Bronchial epithelial cell (primary cell): ENCODE measurements around the gene ZNF135. TPM values are rescaled to one million over a fixed set of nuclear protein-coding genes. Genes with fewer than 3 reads are reported as not detected.

ENCODE experiments used
- DNase-seq: peaks from one replicate; pipeline ENCODE4 v3.0.0-alpha.2; 2010; ENCODE audit warnings: low read depth
- FAIRE-seq: peaks from 2 replicates; lab custom pipeline; 2011; peaks lifted over from hg19 to GRCh38; lab: Jason Lieb, UNC
- H3K27me3 ChIP-seq: 2 replicates; pipeline ENCODE4 v1.5.1; 2011; ENCODE audit warnings: low read length; ENCODE audit not compliant: control insufficient read depth, insufficient read depth
- H3K36me3 ChIP-seq: 2 replicates; pipeline ENCODE4 v1.5.1; 2011; ENCODE audit warnings: low read length; ENCODE audit not compliant: control insufficient read depth, insufficient read depth
- H3K4me3 ChIP-seq: 2 replicates; pipeline ENCODE4 v1.5.1; 2011; ENCODE audit warnings: mild to moderate bottlenecking, low read depth, low read length, control low read depth
- CTCF ChIP-seq: IDR thresholded peaks from 2 replicates; pipeline ENCODE4 v1.5.1; 2011; ENCODE audit warnings: mild to moderate bottlenecking, moderate library complexity, low read length, control low read depth, inconsistent platforms; ENCODE audit not compliant: insufficient read depth, severe bottlenecking
- total RNA-seq: library from RNA; depleted of rRNA; stranded (reverse); fragments of >200 nt; gene quantifications from 2 replicates; pipeline ENCODE4 v1.2.1, GENCODE V29; 2014

Gene ZNF135
- total RNA-seq, 1 donor from 2014 or later = 1.6 TPM

DNA sequence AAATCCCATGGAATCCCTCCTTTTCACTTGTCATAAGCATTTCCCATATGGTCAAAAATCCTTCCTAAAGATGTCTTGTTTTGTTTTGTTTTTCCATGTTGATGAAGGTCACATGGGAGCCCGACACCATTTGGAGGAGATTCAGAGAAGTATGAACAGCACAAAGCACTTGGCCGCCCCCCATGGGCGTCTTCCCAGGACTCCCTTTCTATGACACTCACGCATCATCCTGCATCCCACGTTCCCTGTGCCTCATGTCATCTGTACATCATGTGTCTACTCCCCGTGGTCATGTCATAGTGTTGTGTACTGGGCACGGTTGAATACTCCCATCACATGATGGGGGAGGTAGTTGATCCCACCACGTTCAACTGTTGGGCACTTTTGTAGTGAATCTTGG, 23.2 kb upstream of the ZNF135 start:
- Histone ChIP-seq H3K36me3 (no peaks in the 10 kb centered on the region), H3K27me3 (no peaks in the 10 kb centered on the region), H3K4me3 (no peak overlapping the region)
- FAIRE-seq (peak; percentile 47), DNase-seq (no peak)
- TF ChIP-seq CTCF = no peak

- no peak overlapping the region for H3K4me3 ChIP-seq
- H3K27me3 ChIP-seq = no peaks in the 10 kb centered on the region
These were observed 21.0 kb upstream of the ZNF135 start for GRCh38 chr19:58037927-58038687.

DNA sequence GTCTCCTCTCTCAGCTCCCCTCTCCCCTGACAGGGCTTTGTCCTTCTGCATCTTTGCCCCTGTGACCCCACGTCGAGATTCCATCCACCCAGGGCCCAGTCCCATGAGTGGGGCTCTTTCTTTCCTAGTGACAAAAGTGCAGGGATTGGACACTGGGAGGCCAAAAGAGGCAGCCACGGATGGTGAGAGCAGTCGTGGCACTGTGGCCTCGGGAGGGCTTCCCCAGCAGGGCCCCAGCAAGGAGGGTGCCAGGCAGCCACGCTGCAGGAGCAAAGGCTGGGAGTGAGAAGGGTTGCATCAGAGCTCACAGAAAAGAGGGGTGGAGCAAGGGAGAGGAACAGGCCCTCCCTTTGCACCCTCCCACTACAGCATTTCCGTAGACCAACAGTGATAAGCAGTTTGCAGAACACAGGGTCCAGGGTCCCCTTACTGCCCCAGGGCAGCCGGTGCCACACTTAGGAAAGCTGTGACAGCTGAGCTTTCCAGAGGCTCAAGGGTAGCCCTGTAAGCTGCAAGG, 20.3 kb upstream of the ZNF135 start:
- Histone ChIP-seq H3K4me3 (no peak overlapping the region), H3K27me3 (no peaks in the 10 kb centered on the region), H3K36me3 (no peaks in the 10 kb centered on the region)
- DNase-seq (no peak), FAIRE-seq (no peak)
- no peak for TF ChIP-seq CTCF

More at GRCh38 chr19:58037927-58038687, 21.0 kb upstream of the ZNF135 start:
- H3K36me3 ChIP-seq = no peaks in the 10 kb centered on the region
- no peak for TF ChIP-seq CTCF
- DNase-seq (no peak), FAIRE-seq (no peak)

DNA sequence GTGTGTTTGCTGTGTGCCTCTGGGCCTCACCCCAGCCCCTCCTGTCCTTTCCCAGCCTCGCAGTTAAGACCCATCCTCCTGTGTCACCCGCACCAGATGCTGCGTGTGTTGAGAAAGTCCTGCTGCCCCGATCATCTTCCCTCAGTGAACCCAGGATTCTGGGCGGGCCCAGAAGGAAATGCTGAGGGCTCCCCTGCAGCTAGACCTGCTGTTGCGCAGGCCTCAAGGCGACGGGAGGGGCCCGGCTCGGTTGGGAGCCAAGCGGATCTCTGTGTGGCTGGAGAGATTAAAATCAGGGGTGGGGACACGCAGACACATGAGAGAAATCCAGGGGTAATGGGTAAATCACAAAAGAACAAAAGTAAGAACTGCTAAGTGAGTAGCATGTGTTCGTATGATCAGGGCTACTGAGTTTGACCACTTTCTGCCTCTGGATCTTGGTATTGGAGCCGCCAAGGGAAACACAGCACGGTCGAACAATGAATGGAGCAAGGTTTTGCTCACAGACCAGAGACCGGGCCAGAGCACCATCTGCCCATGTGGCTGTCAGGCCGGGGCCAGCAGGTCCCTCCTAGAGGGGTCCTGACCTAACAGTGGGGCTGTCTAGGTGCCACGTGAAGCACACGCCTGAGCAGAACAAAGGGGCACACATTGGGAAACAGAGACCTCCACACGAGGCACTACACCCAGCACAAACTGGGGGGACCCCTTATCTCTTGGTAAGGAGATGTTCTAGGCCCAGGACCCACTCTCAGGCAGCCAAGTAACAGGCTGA, 18.1 kb upstream of the ZNF135 start:
- no peak for TF ChIP-seq CTCF
- Histone ChIP-seq H3K4me3 (no peak overlapping the region), H3K27me3 (no peaks in the 10 kb centered on the region), H3K36me3 (no peaks in the 10 kb centered on the region)
- DNase-seq = no peak
- no peak for FAIRE-seq

DNA sequence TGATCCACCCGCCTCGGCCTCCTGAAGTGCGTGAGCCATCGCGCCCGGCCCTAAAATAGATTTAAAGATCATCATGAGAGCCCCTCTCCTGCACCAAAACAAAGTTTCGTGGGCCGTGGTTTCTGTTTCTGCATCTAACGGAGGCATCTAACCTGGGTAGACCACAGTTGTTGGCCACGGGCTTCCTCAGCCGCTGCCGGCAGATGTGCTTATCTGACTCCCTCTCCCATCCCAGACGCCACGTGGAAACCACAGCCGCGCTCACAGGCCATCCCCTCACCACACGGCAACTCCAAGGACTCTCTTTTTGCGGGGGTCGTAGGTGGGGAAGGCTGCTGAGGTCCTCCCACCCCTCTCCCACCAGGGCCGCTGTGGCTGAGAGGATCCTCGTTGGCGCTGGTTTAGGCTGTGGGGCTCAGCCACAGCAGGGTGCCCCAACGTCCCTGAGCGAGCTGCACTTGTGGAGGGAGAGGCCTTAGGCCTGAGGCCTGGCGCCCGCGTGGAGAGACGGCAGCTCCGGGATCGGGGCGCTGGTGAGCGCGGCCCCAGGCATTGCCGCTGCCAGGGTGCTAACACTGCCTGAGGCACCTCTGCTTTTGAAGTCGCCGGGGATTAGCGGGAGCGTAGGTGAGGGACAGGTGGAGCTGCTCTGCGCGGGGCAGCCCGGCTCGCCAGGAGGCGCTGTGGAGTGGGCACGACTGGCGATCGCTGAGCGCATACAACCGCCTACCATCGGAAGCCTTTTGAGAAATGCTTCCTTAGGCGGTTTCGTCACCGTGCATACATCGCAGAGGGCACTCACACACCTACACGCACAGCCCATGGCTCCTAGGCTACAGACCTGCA, 16.4 kb upstream of the ZNF135 start:
- no peak overlapping the region for H3K4me3 ChIP-seq
- no peak for FAIRE-seq
- TF ChIP-seq CTCF = no peak

More for the DNA sequence above, 16.4 kb upstream of the ZNF135 start:
- DNase-seq = no peak
- Histone ChIP-seq H3K27me3 (no peaks in the 10 kb centered on the region), H3K36me3 (no peaks in the 10 kb centered on the region)
